GM23338 (cell line): Measurements from ENCODE around the gene TESK2. TPM values are rescaled to one million over a fixed set of nuclear protein-coding genes. Genes with fewer than 3 reads are reported as not detected.

Experiments
- ATAC-seq: fragments of 200-7000 bp; cut with Tn5 transposase; 3 replicates; pipeline ENCODE4 v1.9.1; 2020
- DNase-seq: peaks from one replicate; pipeline ENCODE4 v3.0.0-alpha.2; 2015; ENCODE audit warnings: low spot score
- H2AFZ ChIP-seq: fragments of 200-600 bp; sonication (generic); 2 replicates; pipeline ENCODE4 v1.8.0; 2016; ENCODE audit warnings: antibody characterized with exemption, mild to moderate bottlenecking, moderate library complexity
- H3F3A ChIP-seq: fragments of 200-600 bp; sonication (generic); replicated peaks from 2 replicates; pipeline ENCODE4 v1.8.0; 2017; ENCODE audit warnings: antibody characterized with exemption, mixed run types, low read depth
- H3K27ac ChIP-seq: fragments of 200-600 bp; sonication (generic); 2 replicates; pipeline ENCODE4 v1.6.1; 2016; ENCODE audit warnings: low read depth
- H3K27me3 ChIP-seq: fragments of 200-600 bp; sonication (generic); 2 replicates; pipeline ENCODE4 v1.8.0; 2016; ENCODE audit warnings: mild to moderate bottlenecking, mixed run types, moderate library complexity; ENCODE audit not compliant: insufficient read depth
- H3K36me3 ChIP-seq: fragments of 200-600 bp; sonication (generic); 2 replicates; pipeline ENCODE4 v1.8.0; 2016; ENCODE audit warnings: mild to moderate bottlenecking; ENCODE audit not compliant: insufficient read depth
- H3K4me1 ChIP-seq: fragments of 200-600 bp; sonication (generic); 2 replicates; pipeline ENCODE4 v1.8.0; 2016; ENCODE audit warnings: mild to moderate bottlenecking, moderate library complexity; ENCODE audit not compliant: insufficient read depth
- H3K4me2 ChIP-seq: fragments of 200-600 bp; sonication (generic); 2 replicates; pipeline ENCODE4 v1.7.1; 2017; ENCODE audit warnings: mixed run types
- H3K4me3 ChIP-seq: fragments of 200-600 bp; sonication (generic); 2 replicates; pipeline ENCODE4 v1.6.1; 2016; ENCODE audit warnings: mixed run types
- H3K79me2 ChIP-seq: fragments of 200-600 bp; sonication (generic); replicated peaks from 2 replicates; pipeline ENCODE4 v1.8.0; 2017; ENCODE audit warnings: mild to moderate bottlenecking; ENCODE audit not compliant: insufficient read depth
- H3K9me2 ChIP-seq: fragments of 200-600 bp; sonication (generic); 2 replicates; pipeline ENCODE4 v1.8.0; 2017; ENCODE audit not compliant: insufficient read depth
- H4K20me1 ChIP-seq: fragments of 200-600 bp; sonication (generic); replicated peaks from 2 replicates; pipeline ENCODE4 v1.8.0; 2017; ENCODE audit warnings: mild to moderate bottlenecking; ENCODE audit not compliant: insufficient read depth
- H3K27ac Mint-ChIP-seq: 2 replicates; pipeline ENCODE4 v1.8.0; 2020; ENCODE audit warnings: inconsistent platforms, mild to moderate bottlenecking, moderate library complexity, mixed read lengths
- H3K27me3 Mint-ChIP-seq: 3 replicates; pipeline ENCODE4 v1.8.0; 2022; ENCODE audit warnings: low read depth, mild to moderate bottlenecking, moderate library complexity, mixed read lengths, inconsistent platforms; ENCODE audit not compliant: insufficient read depth, poor library complexity
- H3K36me3 Mint-ChIP-seq: 3 replicates; pipeline ENCODE4 v1.8.0; 2021; ENCODE audit warnings: low read depth, mild to moderate bottlenecking, inconsistent platforms, moderate library complexity, mixed read lengths
- H3K4me1 Mint-ChIP-seq: 3 replicates; pipeline ENCODE4 v1.8.0; 2020; ENCODE audit warnings: mild to moderate bottlenecking, inconsistent platforms, mixed read lengths
- H3K4me3 Mint-ChIP-seq: 3 replicates; pipeline ENCODE4 v1.8.0; 2021; ENCODE audit warnings: moderate library complexity, mild to moderate bottlenecking, inconsistent platforms, mixed read lengths
- H3K9me3 Mint-ChIP-seq: 3 replicates; pipeline ENCODE4 v1.8.0; 2020; ENCODE audit warnings: moderate library complexity, mild to moderate bottlenecking, inconsistent platforms, mixed read lengths
- CREB1 ChIP-seq: fragments of 250-450 bp; sonication (Bioruptor Pico); IDR thresholded peaks from 2 replicates; pipeline ENCODE4 v1.5.0; 2020; ENCODE audit warnings: low read depth, mild to moderate bottlenecking, moderate library complexity
- CTCF ChIP-seq, 2 experiments: fragments of 200-600 bp in 1 of 2; sonication (generic) in 1 of 2; conservative IDR thresholded peaks; 2 replicates each; pipeline versions ENCODE4 v1.5.1 to v1.6.1; 2016 to 2017; ENCODE audit warnings: antibody characterized with exemption in 2 of 2, low read depth in 2 of 2, mild to moderate bottlenecking in 2 of 2, moderate library complexity in 1 of 2
- ETS1 ChIP-seq: IDR thresholded peaks from 2 replicates; pipeline ENCODE4 v1.6.1; 2016; ENCODE audit warnings: antibody characterized with exemption
- EZH2 ChIP-seq: fragments of 200-600 bp; sonication (generic); IDR thresholded peaks from one replicate; pipeline ENCODE4 v1.8.0; 2017; ENCODE audit warnings: antibody characterized with exemption, mild to moderate bottlenecking, low read depth; ENCODE audit not compliant: unreplicated experiment
- EZH2phosphoT487 ChIP-seq: fragments of 200-600 bp; sonication (generic); IDR thresholded peaks from one replicate; pipeline ENCODE4 v1.8.1; 2018; ENCODE audit warnings: antibody characterized with exemption; ENCODE audit not compliant: unreplicated experiment
- JUNB ChIP-seq: IDR thresholded peaks from one replicate; pipeline ENCODE4 v1.6.1; 2016; ENCODE audit warnings: antibody characterized with exemption; ENCODE audit not compliant: unreplicated experiment
- NANOG ChIP-seq: IDR thresholded peaks from 2 replicates; pipeline ENCODE4 v1.6.1; 2016; ENCODE audit warnings: antibody characterized with exemption, borderline replicate concordance
- POLR2AphosphoS5 ChIP-seq: IDR thresholded peaks from 2 replicates; pipeline ENCODE4 v1.6.1; 2016; ENCODE audit warnings: antibody characterized with exemption, low read depth
- STAT1 ChIP-seq: IDR thresholded peaks from one replicate; pipeline ENCODE4 v1.6.1; 2016; ENCODE audit warnings: antibody characterized with exemption; ENCODE audit not compliant: unreplicated experiment
- ZNF114 ChIP-seq: fragments of 250-450 bp; sonication (Bioruptor Pico); IDR thresholded peaks from 2 replicates; pipeline ENCODE4 v1.5.0; 2020; ENCODE audit warnings: mild to moderate bottlenecking, moderate library complexity
- ZNF331 ChIP-seq: fragments of 250-450 bp; sonication (Bioruptor Pico); IDR thresholded peaks from 2 replicates; pipeline ENCODE4 v1.5.0; 2020; ENCODE audit warnings: low read depth, mild to moderate bottlenecking, moderate library complexity
- ZNF462 ChIP-seq: fragments of 250-450 bp; sonication (Bioruptor Pico); IDR thresholded peaks from 2 replicates; pipeline ENCODE4 v1.5.0; 2020; ENCODE audit warnings: mild to moderate bottlenecking, moderate library complexity
- polyA plus RNA-seq: library from polyadenylated mRNA; unstranded; fragments of >200 nt; fragmentation: Nextera tagmentation; extraction: Ambion mirVana; gene quantifications from 2 replicates; pipeline ENCODE4 v1.2.1, GENCODE V29; 2016
- total RNA-seq: library from RNA; depleted of rRNA; stranded (reverse); fragments of >200 nt; shearing (Covaris generic); gene quantifications from 2 replicates; pipeline ENCODE4 v1.2.3, GENCODE V29; 2014
- TF ChIP-seq, protein P1 (sequence below): IDR thresholded peaks from one replicate; pipeline ENCODE4 v1.6.1; 2018; ENCODE audit warnings: antibody characterized with exemption; ENCODE audit not compliant: unreplicated experiment

Gene TESK2
- total and polyA plus RNA-seq, 2 experiments from 2014 or later: 5.2 to 14.0 TPM

DNA sequence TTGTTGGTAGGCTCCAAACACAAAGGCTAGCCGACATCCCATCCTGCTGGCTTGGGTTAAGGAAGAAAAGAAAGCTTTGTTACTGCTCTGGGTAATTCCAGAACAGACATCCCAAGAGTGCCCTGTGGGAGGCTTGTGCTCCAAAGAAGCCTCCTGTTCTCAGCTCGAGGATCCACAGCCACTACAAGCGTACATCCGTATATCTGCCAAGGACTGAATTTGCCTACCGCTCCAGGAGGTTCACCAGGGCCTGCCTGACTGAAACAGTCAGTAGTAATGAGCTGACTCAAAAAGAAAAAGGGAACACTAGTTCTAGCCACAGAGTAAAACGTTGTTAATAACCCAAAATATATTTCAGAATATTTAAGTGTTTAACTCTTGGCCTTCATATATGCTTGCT lies 125.9 kb downstream of the TESK2 start:
- no peaks in the 10 kb centered on the region for H4K20me1 ChIP-seq
- DNase-seq (peak; percentile 30), ATAC-seq (peak; percentile 68)
- no peaks in the 10 kb centered on the region for H3K27me3 ChIP-seq
- no peak overlapping the region for H2AFZ ChIP-seq
- H3K27ac ChIP-seq: no peak overlapping the region
- H3K4me1 ChIP-seq: peaks cover 15% of the 10 kb centered on the region
- TF ChIP-seq NANOG (no peak), ETS1 (no peak), ZNF114 (no peak), POLR2AphosphoS5 (no peak), CREB1 (CRISPR knock-in tag) (no peak), JUNB (no peak), ZNF331 (no peak), EZH2phosphoT487 (no peak), CTCF (conservative IDR thresholded peaks at IDR 0.05; ENCODE audit: low read depth in 2 of 2) (no peak), ZNF462 (no peak), STAT1 (no peak), EZH2 (no peak)
- TF ChIP-seq, protein P1, sequence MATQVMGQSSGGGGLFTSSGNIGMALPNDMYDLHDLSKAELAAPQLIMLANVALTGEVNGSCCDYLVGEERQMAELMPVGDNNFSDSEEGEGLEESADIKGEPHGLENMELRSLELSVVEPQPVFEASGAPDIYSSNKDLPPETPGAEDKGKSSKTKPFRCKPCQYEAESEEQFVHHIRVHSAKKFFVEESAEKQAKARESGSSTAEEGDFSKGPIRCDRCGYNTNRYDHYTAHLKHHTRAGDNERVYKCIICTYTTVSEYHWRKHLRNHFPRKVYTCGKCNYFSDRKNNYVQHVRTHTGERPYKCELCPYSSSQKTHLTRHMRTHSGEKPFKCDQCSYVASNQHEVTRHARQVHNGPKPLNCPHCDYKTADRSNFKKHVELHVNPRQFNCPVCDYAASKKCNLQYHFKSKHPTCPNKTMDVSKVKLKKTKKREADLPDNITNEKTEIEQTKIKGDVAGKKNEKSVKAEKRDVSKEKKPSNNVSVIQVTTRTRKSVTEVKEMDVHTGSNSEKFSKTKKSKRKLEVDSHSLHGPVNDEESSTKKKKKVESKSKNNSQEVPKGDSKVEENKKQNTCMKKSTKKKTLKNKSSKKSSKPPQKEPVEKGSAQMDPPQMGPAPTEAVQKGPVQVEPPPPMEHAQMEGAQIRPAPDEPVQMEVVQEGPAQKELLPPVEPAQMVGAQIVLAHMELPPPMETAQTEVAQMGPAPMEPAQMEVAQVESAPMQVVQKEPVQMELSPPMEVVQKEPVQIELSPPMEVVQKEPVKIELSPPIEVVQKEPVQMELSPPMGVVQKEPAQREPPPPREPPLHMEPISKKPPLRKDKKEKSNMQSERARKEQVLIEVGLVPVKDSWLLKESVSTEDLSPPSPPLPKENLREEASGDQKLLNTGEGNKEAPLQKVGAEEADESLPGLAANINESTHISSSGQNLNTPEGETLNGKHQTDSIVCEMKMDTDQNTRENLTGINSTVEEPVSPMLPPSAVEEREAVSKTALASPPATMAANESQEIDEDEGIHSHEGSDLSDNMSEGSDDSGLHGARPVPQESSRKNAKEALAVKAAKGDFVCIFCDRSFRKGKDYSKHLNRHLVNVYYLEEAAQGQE: no peak
- Mint-ChIP-seq H3K27ac (no peak overlapping the region), H3K4me1 (peaks cover 19% of the 10 kb centered on the region; the same call in 2 of the 3 replicates), H3K27me3 (peaks cover 4% of the 10 kb centered on the region), H3K4me3 (no peak overlapping the region), H3K9me3 (no peaks in the 10 kb centered on the region), H3K36me3 (no peaks in the 10 kb centered on the region)
- H3K79me2 ChIP-seq: no peaks in the 10 kb centered on the region
- H3K36me3 ChIP-seq: no peaks in the 10 kb centered on the region
- H3K4me2 ChIP-seq: no peak overlapping the region
- H3K4me3 ChIP-seq: no peak overlapping the region
- peaks cover 5% of the 10 kb centered on the region; the same call in 1 of the 2 replicates for H3F3A ChIP-seq
- no peaks in the 10 kb centered on the region for H3K9me2 ChIP-seq
